HCT116 (cell line): Measurements from ENCODE around the gene TDRD9. TPM values are rescaled to one million over a fixed set of nuclear protein-coding genes. Genes with fewer than 3 reads are reported as not detected.
A peak's percentile ranks its signal among the peaks of the same experiment; 100 is the strongest.

Experiments
- ATAC-seq: fragments of 200-7000 bp; cut with Tn5 transposase; 2 replicates; pipeline ENCODE4 v1.9.1; 2020; ENCODE audit warnings: mild to moderate bottlenecking, moderate library complexity
- BruUV-seq: library from RNA; stranded (reverse); fragments of 400-500 nt; replicated peaks from 2 replicates; lab custom pipeline; 2021; lab: Mats Ljungman, UMichigan
- CTCF ChIA-PET: fragments of 300-600 bp; sonication (Branson Sonifier 250); formaldehyde crosslinking; loops from one replicate; lab custom pipeline; 2021; ENCODE audit warnings: antibody characterized with exemption; lab: Charles Lee
- POLR2A ChIA-PET: fragments of 300-600, 350-600 bp; sonication (Branson Sonifier 250); formaldehyde crosslinking; loops from one replicate; lab custom pipeline; 2021; ENCODE audit warnings: antibody characterized with exemption; lab: Charles Lee
- RAD21 ChIA-PET, 2 experiments: fragments of 300-600 bp; sonication (Branson Sonifier 250); formaldehyde crosslinking; loops; one replicate each; lab custom pipeline; 2023; ENCODE audit warnings: low total read pairs in 2 of 2; ENCODE audit not compliant: uncharacterized antibody in 2 of 2, unreplicated experiment in 2 of 2, low non-redundant PET in 1 of 2; lab: Charles Lee
- DNase-seq: peaks from one replicate; pipeline ENCODE4 v3.0.0-alpha.2; 2010; ENCODE audit warnings: low read depth, low spot score
- H2AFZ ChIP-seq: fragments of 200-600 bp; shearing (Covaris generic), sonication (generic); 2 replicates; pipeline ENCODE4 v1.6.1; 2017; ENCODE audit warnings: low read depth, mixed run types, mixed read lengths, antibody characterized with exemption, low read length; ENCODE audit not compliant: poor library complexity, severe bottlenecking
- H3K27ac ChIP-seq: 2 replicates; pipeline ENCODE4 v1.5.1; 2012; ENCODE audit warnings: low read depth, low read length
- H3K27me3 ChIP-seq: fragments of 200-600 bp; sonication (generic); 2 replicates; pipeline ENCODE4 v1.6.1; 2016; ENCODE audit warnings: mixed run types, low read length, mixed read lengths; ENCODE audit not compliant: insufficient read depth
- H3K36me3 ChIP-seq, 2 experiments: fragments of 200-500 bp in 1 of 2; fragments of 200-600 bp in 1 of 2; sonication (Bioruptor generic) in 1 of 2; sonication (generic) in 1 of 2; 2 replicates each; pipeline versions ENCODE4 v1.5.1 to v1.6.1; 2014 to 2016; ENCODE audit warnings: low read length in 2 of 2, inconsistent platforms in 1 of 2, mixed read lengths in 1 of 2, mixed run types in 1 of 2; ENCODE audit not compliant: insufficient read depth in 2 of 2, control insufficient read depth in 1 of 2
- H3K4me1 ChIP-seq, 2 experiments: fragments of 200-600 bp in 1 of 2; sonication (generic) in 1 of 2; 2 replicates each; pipeline versions ENCODE4 v1.5.1 to v1.6.1; 2012 to 2017; ENCODE audit warnings: low read length in 2 of 2, inconsistent platforms in 1 of 2, mild to moderate bottlenecking in 1 of 2, mixed read lengths in 1 of 2, mixed run types in 1 of 2, moderate library complexity in 1 of 2; ENCODE audit not compliant: insufficient read depth in 2 of 2, control insufficient read depth in 1 of 2
- H3K4me2 ChIP-seq: fragments of 200-600 bp; sonication (generic); 2 replicates; pipeline ENCODE4 v1.6.1; 2017; ENCODE audit warnings: mixed run types, low read length, mixed read lengths
- H3K4me3 ChIP-seq, 2 experiments: fragments of 200-600 bp in 1 of 2; sonication (generic) in 1 of 2; replicated peaks in 1 of 2; 2 replicates each; pipeline ENCODE4 v1.5.1; 2011 to 2016; ENCODE audit warnings: low read length in 2 of 2, control low read depth in 1 of 2, low read depth in 1 of 2, mild to moderate bottlenecking in 1 of 2, mixed read lengths in 1 of 2, mixed run types in 1 of 2
- H3K79me2 ChIP-seq: fragments of 200-600 bp; sonication (generic); 2 replicates; pipeline ENCODE4 v1.6.1; 2017; ENCODE audit warnings: mild to moderate bottlenecking, mixed run types, low read length, moderate library complexity, mixed read lengths; ENCODE audit not compliant: insufficient read depth
- H3K9ac ChIP-seq: fragments of 200-600 bp; sonication (generic); 2 replicates; pipeline ENCODE4 v1.6.1; 2016; ENCODE audit warnings: low read length, mixed read lengths
- H3K9me2 ChIP-seq: fragments of 200-600 bp; sonication (generic), shearing (Covaris generic); 2 replicates; pipeline ENCODE4 v1.6.1; 2017; ENCODE audit warnings: mixed run types, mild to moderate bottlenecking, moderate library complexity; ENCODE audit not compliant: insufficient read depth
- H3K9me3 ChIP-seq, 2 experiments: fragments of 200-500 bp in 1 of 2; fragments of 200-600 bp in 1 of 2; sonication (Bioruptor generic) in 1 of 2; sonication (generic) in 1 of 2; 2 replicates each; pipeline ENCODE4 v1.6.1; 2014 to 2017; ENCODE audit warnings: low read length in 2 of 2, mixed read lengths in 2 of 2, inconsistent platforms in 1 of 2, low read depth in 1 of 2, mild to moderate bottlenecking in 1 of 2, mixed run types in 1 of 2, moderate library complexity in 1 of 2; ENCODE audit not compliant: control insufficient read depth in 1 of 2, insufficient read depth in 1 of 2
- H4K20me1 ChIP-seq: fragments of 200-600 bp; sonication (generic), shearing (Covaris generic); 2 replicates; pipeline ENCODE4 v1.6.1; 2017; ENCODE audit warnings: mixed run types, mild to moderate bottlenecking, moderate library complexity; ENCODE audit not compliant: insufficient read depth
- ATF3 ChIP-seq: IDR thresholded peaks from 2 replicates; pipeline ENCODE4 v1.6.1; 2012
- CBX3 ChIP-seq: IDR thresholded peaks from 2 replicates; pipeline ENCODE4 v1.6.1; 2012; ENCODE audit warnings: low read depth
- CEBPB ChIP-seq: IDR thresholded peaks from 2 replicates; pipeline ENCODE4 v1.6.1; 2012; ENCODE audit warnings: low read depth
- EGR1 ChIP-seq: IDR thresholded peaks from 2 replicates; pipeline ENCODE4 v1.6.1; 2012; ENCODE audit warnings: low read depth
- ELF1 ChIP-seq: IDR thresholded peaks from 2 replicates; pipeline ENCODE4 v1.6.1; 2012; ENCODE audit warnings: low read depth, borderline replicate concordance
- EZH2 ChIP-seq: fragments of 200-600 bp; sonication (generic); IDR thresholded peaks from 2 replicates; pipeline ENCODE4 v1.6.1; 2017; ENCODE audit warnings: antibody characterized with exemption, mixed run types
- FOSL1 ChIP-seq: IDR thresholded peaks from 2 replicates; pipeline ENCODE4 v1.6.1; 2012; ENCODE audit warnings: low read depth
- JUND ChIP-seq: IDR thresholded peaks from 2 replicates; pipeline ENCODE4 v1.6.1; 2012
- MAX ChIP-seq: IDR thresholded peaks from 2 replicates; pipeline ENCODE4 v1.6.1; 2012
- POLR2A ChIP-seq: IDR thresholded peaks from 2 replicates; pipeline ENCODE4 v1.7.0; 2011; ENCODE audit warnings: borderline replicate concordance; ENCODE audit not compliant: insufficient read depth, insufficient read length; ENCODE audit errors: extremely low read depth
- RAD21 ChIP-seq: IDR thresholded peaks from 2 replicates; pipeline ENCODE4 v1.6.1; 2012; ENCODE audit warnings: low read depth, mild to moderate bottlenecking
- SP1 ChIP-seq: IDR thresholded peaks from 2 replicates; pipeline ENCODE4 v1.6.1; 2012; ENCODE audit warnings: low read depth
- SRF ChIP-seq: IDR thresholded peaks from 2 replicates; pipeline ENCODE4 v1.6.1; 2012; ENCODE audit warnings: low read depth
- TCF7L2 ChIP-seq: IDR thresholded peaks from 2 replicates; pipeline ENCODE4 v1.7.0; 2011; ENCODE audit warnings: borderline replicate concordance, inconsistent platforms; ENCODE audit not compliant: insufficient read depth, insufficient read length; ENCODE audit errors: extremely low read depth
- YY1 ChIP-seq: IDR thresholded peaks from 2 replicates; pipeline ENCODE4 v1.6.1; 2011; ENCODE audit warnings: low read length, low read depth, moderate library complexity, mild to moderate bottlenecking; ENCODE audit not compliant: insufficient replicate concordance; ENCODE audit errors: extremely low read depth
- ZBTB33 ChIP-seq: IDR thresholded peaks from 2 replicates; pipeline ENCODE4 v1.6.1; 2011; ENCODE audit warnings: mild to moderate bottlenecking, low read length, moderate library complexity; ENCODE audit not compliant: insufficient replicate concordance; ENCODE audit errors: extremely low read depth
- ZFX ChIP-seq: fragments of 450-650 bp; IDR thresholded peaks from 2 replicates; pipeline ENCODE4 v1.6.1; 2017
- intact Hi-C: fragments of 100-400 bp; cut with micrococcal nuclease; formaldehyde crosslinking; loops from 2 replicates; pipeline ENCODE4 v1.10.0; 2022
- total RNA-seq: library from RNA; stranded (reverse); gene quantifications from one replicate; pipeline ENCODE4 v1.2.1, GENCODE V29; 2021; ENCODE audit not compliant: unreplicated experiment

The TDRD9 gene
- total RNA-seq, 1 experiment from 2014 or later = not detected

- TF ChIP-seq EGR1 (no peak), JUND (no peak), EZH2 (no peak), YY1 (no peak)
Measured at GRCh38 chr14:103931422-103931821, 3.2 kb downstream of the TDRD9 start (continued).

GRCh38 chr14:103932791-103933490, 4.7 kb downstream of the TDRD9 start:
- Histone ChIP-seq H3K27me3 (no peaks in the 10 kb centered on the region; the same call in 1 of the 2 replicates), H2AFZ (peak overlapping the region; percentile 50), H3K4me3 (no peak overlapping the region), H3K4me1 (peaks cover 7 to 25% of the 10 kb centered on the region in 2 experiments; a peak in 3 of 4 replicates), H3K27ac (no peak overlapping the region), H3K4me2 (peak overlapping the region; percentile 21), H3K9ac (no peak overlapping the region), H3K9me2 (no peaks in the 10 kb centered on the region), H3K36me3 (no peaks in the 10 kb centered on the region)
- BruUV-seq = no TSS peak
- peak; percentile 57; the same call in 1 of the 2 replicates for ATAC-seq
- no peak for DNase-seq
- intact Hi-C loops = no loop called here
- TF ChIP-seq SP1 (no peak), CEBPB (peak; percentile 53), SRF (no peak), FOSL1 (peak; percentile 71), JUND (0 out of 2 replicates have a peak, but pooled peaks have one; percentile 25)
- TF ChIP-seq, all 23 proteins: peak for 3
- H3K9me3 ChIP-seq = no peaks in the 10 kb centered on the region
- no peaks in the 10 kb centered on the region for H3K79me2 ChIP-seq
- CTCF ChIA-PET = no interaction called here
- RAD21 ChIA-PET = no interaction called here
- POLR2A ChIA-PET = no interaction called here
- no peaks in the 10 kb centered on the region for H4K20me1 ChIP-seq

- Histone ChIP-seq H3K9me2 (no peaks in the 10 kb centered on the region), H3K9me3 (no peaks in the 10 kb centered on the region), H3K27me3 (peaks cover 10% of the 10 kb centered on the region), H3K27ac (no peak overlapping the region), H3K79me2 (no peaks in the 10 kb centered on the region), H3K4me1 (peaks cover 4 to 20% of the 10 kb centered on the region in 2 experiments; a peak in 3 of 4 replicates), H3K4me2 (no peak overlapping the region), H4K20me1 (no peaks in the 10 kb centered on the region), H3K4me3 (no peak overlapping the region), H2AFZ (no peak overlapping the region), H3K36me3 (no peaks in the 10 kb centered on the region), H3K9ac (no peak overlapping the region)
- BruUV-seq = no TSS peak
- ATAC-seq (no peak), DNase-seq (no peak)
- POLR2A ChIA-PET = no interaction called here
- CTCF ChIA-PET = no interaction called here
- intact Hi-C loops = no loop called here
- RAD21 ChIA-PET = no interaction called here
- no peak for TF ChIP-seq ATF3
- TF ChIP-seq POLR2A = no peak
- no peak for TF ChIP-seq JUND
- no peak for TF ChIP-seq ELF1
- TF ChIP-seq TCF7L2 = no peak
- TF ChIP-seq ZFX = no peak
- TF ChIP-seq ZBTB33 = no peak
- TF ChIP-seq MAX = no peak
- no peak for TF ChIP-seq SP1
- no peak for TF ChIP-seq CEBPB
- no peak for TF ChIP-seq CBX3
- no peak for TF ChIP-seq YY1
- TF ChIP-seq RAD21 = no peak
- TF ChIP-seq FOSL1 = no peak
- no peak for TF ChIP-seq SRF
Measured at GRCh38 chr14:103935102-103935501, 6.8 kb downstream of the TDRD9 start.
